Embryonic facial prominence (tissue), 1 donor: Measurements from ENCODE around the gene FKBP1C.
"Not testable (repeated sequence)": the region's sequence is repeated elsewhere in the genome, so short reads cannot be mapped to it uniquely, and the experiment has no call there.

ENCODE experiments used
- DNase-seq: peaks from one replicate; pipeline ENCODE4 v3.0.0-alpha.2; 2016; ENCODE audit errors: extremely low spot score

The FKBP1C gene

DNA sequence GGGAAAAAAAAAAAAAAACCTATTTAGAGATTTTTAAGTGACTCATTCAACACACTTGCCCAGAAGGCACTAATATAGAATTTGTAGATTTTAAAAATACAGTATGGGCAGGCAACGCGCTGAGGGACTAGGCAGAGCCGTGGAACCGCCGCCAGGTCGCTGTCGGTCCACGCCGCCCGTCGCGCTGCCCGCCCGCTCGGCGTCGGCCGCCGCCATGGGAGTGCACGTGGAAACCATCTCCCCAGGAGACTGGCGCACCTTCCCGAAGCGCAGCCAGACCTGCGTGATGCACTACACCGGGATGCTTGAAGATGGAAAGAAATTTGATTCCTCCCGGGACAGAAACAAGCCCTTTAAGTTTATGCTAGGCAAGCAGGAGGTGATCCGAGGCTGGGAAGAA lies at the start of gene FKBP1C:
Gene FKBP1C, plus strand, starts transcription at position 127 of the 400 bp plus-strand sequence.
- DNase-seq, result not testable (repeated sequence)

DNA sequence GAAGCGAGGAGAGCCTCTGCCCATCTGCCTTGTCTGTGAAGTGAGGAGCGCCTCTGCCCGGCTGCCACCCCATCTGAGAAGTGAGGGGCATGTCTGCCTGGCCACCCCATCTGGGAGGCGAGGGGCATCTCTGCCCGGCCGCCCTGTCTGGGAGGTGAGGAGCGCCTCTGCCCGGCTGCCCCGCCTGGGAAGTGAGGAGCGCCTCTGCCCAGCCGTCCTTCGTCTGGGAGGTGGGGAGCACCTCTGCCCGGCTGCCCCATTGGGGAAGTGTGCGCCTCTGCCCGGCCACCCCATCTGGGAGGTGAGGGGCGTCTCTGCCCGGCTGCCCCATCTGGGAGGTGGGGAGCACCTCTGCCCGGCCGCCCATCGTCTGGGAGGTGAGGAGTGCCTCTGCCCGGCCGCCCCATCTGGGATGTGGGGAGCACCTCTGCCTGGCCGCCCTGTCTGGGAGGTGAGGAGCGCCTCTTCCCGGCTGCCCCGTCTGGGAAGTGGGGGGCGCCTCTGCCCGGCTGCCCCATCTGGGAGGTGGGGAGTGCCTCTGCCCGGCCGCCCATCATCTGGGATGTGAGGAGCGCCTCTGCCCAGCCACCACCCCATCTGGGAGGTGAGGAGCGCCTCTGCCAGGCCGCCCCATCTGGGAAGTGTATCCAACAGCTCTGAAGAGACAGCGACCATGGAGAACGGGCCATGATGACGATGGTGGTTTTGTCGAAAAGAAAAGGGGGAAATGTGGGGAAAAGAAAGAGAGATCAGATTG lies 47.0 kb upstream of the FKBP1C start:
- not testable (repeated sequence) for DNase-seq

DNA sequence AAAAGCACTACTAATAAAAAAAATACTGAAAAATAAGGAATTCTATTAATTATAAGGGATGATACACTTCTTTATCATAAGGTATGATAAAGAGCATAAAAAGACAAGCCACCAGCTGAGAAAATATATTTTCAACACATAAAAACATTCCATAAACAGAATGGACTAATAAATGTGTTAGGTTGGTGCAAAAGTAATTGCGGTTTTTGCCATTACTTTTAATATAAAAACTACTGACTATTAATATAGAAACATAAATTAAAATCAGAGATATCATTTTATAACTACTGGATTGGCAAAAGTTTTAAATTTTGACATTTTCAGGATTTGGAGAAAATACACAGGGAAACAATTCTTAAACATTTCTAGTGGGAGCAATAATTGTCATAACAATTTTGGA lies 37.1 kb upstream of the FKBP1C start:
- DNase-seq, result no peak

DNA sequence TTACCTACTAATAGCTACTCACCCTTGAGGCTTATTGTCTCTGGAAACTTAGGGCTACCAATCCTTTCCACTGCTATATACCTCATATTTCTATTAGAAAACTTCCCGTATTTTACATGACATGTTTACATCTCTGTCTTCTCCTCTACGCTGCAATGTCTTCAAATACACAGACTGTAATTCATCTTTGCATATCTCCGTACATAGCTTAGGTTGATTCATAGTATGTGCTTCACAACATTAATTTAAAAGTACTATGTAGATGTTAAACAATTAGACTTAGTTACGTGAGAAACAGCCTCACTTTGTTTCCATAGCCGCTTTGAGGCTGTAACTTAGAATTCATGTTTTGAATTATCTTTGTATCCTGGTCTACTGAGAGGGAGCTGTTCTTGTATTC lies 35.1 kb upstream of the FKBP1C start:
- DNase-seq, result no peak

DNA sequence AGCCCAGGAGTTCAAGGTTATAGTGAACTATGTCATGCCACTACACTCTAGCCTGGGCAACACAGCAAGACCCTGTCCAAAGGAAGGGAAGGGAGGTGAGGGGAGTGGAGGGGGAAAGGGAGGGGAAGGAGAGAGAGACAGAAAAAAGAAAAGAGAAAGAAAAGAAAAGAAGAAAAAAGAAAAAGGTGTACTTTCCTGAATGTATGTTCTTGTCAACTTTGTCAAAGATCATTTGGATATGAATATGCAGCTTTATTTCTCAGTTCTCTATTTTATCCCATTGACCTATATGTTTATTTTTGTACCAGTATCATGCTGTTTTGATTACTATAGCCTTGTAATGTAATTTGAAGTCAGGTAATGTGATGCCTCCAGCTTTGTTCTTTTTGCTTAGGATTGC lies 30.9 kb upstream of the FKBP1C start:
- DNase-seq, result no peak

DNA sequence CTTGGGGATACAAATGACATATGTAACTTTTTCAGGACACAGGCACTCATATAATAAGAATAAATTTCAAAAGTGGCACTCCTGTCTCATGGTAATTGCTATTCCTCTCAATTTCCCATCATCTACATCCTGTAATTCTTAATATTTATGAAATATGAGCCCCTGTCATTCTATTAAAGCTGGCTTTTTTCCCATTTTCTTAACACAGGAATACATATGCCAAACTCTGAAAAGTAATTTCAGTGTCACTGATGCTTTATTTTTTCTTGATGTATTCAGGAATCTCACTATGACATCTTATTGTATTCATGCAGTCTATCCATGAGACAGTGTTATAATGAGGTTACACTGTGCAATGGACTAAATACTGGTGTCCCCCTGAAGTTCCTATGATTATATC lies 24.3 kb upstream of the FKBP1C start:
- no peak for DNase-seq

DNA sequence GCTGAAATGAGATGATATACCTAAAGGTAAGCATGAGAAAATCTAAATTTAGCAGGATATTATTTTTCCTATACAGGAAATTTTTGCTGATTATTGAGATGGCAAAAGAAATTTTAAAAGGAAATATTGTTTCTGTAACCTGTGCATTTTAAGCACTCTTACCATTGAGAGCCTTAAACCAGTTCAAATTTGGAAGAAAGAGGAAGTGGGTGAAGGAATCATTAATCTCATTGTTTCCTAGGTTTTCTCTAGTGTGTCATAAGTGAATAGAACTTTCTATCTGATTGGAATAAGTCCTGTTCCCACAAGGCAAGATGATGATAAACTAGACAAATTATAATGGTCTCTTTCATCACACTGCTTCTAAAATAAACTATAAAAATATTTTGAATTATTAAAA lies 22.4 kb upstream of the FKBP1C start:
- DNase-seq, result no peak

DNA sequence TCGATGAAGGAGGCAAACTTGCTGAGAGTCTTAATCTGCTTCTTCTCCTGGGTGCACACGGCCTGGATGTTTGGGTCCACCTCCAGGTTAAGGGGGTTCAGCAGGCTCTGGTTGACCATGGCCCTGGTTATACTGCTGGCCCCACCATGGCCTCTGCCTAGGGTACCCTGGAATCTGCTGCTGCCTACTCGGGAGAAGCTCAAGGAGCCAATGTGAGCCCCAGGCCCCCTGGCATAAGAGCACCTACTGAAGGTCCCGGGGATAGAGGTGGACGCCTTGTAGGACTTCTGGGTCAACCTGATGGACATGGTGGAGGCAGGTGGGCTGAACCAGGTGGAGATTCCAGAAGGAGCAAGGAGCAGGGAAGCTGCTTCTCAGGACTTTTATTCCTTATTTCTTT lies 17.9 kb upstream of the FKBP1C start:
- no peak for DNase-seq

DNA sequence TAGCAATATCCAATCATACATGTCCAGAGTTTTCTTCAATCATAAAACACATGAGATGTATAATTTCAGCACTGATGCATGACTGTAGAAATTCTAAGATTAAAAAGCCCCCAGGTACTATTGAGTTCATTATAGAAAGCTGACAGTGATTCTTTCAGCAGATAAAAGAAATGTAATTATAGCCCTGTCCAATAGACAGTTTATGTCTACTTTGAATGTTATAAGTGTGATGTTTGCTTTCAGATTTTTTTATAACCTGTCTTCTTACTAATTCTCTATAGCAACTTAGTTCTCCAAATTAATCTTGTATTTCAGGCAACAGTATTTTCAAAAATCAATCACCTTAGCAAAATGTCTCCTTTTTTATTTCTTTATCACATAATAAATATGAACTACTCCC lies 13.5 kb upstream of the FKBP1C start:
- no peak for DNase-seq

DNA sequence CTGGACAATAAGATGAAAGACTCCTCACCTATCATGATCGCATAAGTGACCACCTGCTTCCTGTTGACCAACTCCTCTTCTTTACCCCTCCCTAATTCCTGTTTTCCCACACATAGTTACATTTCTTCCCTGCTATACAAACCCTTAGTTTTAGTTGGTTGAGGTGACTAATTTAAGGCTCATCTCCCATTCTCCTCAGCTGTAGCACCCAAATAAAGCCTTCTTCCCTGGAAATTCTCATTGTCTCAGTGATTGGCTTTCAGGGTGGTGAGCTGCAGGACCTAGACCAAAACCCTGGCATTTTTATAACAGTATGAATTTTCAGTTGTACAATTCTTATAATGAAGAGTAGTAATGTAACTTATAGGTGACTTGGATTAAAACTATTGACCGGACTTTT lies 2.1 kb downstream of the FKBP1C start:
- no peak for DNase-seq

DNA sequence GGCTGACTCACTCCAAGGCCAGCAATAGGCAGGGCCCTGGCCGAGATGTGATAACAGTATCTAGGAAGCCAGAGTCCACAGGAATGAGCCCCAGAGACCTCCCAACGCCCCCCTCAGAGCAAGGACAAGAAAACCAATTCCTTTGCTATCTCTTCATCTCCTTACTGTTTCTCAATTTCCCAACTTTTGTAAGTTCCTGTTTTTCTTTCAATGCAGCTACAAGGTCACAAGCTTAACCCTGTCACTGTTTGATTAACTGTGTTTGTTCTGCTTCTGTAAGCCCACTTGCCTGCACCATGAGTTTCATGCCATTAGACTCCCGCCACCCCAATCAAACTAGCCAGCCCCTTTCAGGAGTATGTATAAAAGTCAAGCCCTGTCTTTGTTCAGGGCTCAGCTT lies 3.5 kb downstream of the FKBP1C start:
- DNase-seq, result no peak

DNA sequence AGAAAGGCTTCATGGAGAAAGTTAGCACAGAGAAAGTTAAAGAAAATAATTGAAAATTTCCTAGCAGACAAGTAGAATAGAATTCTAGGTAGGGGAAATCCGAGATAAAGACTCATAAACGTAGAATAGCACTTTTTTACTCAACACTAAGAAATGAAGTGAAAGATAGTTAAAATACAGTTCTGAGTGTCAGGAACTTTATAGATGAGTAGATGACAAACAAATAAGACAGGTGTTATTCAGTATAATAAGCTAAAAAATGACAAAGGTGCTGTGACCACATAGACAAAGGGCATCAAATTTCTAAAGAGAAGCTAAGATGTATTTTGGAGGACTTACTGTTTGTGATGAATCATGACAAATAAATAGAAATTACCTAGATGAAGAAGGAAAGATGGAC lies 12.9 kb downstream of the FKBP1C start:
- no peak for DNase-seq

DNA sequence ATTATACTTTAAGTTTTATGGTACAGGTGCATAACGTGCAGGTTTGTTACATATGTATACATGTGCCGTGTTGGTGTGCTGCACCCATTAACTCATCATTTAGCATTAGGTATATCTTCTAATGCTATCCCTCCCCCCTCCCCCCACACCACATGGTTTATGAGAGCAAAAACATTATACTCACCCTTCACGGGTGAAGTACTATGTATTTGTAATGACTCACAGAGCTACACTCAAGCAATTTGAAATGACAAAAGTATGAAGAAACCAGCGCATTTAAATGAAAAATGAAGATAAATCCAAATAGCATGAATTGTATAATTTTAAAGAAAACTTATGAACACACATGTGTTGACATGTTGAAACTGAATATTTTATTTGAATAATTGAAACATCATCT lies 14.7 kb downstream of the FKBP1C start:
- DNase-seq, result not testable (repeated sequence)

DNA sequence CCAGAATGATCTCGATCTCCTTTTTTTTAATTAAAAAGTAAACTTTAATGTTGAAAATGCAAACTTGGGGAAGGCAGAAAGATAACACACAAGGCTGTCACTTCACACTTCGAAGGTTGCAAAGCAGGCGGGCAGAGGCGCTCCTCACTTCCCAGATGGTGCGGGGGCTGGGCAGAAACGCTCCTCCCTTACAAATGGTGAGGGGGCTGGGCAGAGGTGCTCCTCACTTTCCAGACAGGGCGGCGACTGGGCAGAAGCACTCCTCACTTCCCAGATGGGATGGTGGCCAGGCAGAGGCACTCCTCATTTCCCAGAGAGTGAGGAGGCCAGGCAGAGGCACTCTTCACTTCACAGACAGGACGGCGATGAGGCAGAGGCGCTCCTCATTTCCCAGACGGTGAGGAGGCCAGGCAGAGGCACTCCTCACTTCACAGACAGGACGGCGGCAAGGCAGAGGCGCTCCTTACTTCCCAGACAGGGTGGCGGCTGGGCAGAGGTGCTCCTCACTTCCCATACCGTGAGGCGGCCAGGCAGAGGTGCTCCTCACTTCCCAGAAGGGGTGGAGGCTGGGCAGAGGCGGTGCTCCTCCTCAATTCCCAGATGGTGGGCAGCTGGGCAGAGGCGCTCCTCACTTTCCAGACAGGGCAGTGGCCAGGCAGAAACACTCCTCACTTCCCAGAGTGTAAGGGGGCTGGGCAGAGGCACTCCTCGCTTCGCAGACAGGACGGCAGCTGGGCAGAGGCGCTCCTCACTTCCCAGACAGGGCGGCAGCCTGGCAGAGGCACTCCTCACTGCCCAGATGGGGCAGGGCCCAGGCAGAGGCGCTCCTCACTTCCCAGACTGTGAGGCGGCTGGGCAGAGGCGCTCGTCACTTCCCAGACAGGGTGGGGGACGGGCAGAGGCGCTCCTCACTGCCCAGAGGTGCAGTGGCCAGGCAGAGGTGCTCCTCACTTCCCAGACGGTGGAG lies 16.9 kb downstream of the FKBP1C start:
- DNase-seq, result not testable (repeated sequence)

DNA sequence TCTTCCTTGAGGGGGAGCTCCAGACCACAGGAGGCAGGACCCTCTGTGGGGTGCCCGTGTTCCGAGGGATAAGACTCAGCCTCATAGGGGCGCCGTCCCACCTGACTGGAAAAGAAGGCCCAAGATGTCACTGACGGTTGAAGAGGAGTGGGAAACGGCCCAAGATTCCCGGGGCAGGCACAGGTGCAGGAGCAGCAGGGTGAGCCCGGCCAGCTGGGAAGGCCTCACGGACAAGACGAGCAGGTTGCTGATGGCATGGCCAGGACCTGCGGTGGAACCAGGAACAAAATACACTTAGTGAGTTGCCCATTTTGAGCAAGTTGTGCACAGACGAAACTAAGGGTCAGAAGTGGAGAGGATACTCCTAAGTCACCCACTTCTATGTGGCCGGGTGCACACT lies 18.8 kb downstream of the FKBP1C start:
- DNase-seq, result not testable (repeated sequence)

DNA sequence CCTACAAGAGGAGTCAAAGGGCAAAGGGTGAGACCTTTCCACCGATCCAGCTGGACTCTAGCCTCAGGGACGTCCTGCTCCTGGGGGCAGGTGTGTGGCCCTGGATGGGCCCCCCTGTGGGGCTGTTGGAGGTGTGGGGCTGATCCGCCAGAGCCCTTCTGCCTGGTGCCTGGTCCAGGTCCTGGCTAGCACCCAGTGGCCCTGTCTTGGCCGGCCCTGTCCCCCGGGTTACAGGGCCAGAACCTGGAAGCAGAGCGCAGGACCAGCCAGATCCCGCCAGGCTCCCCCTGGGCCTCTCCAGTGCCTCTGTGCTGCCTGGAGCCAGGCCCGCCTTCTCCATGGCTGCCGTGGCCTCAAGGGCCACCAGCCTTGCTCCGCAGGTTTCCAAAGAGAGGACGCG lies 19.2 kb downstream of the FKBP1C start:
- DNase-seq, result not testable (repeated sequence)

DNA sequence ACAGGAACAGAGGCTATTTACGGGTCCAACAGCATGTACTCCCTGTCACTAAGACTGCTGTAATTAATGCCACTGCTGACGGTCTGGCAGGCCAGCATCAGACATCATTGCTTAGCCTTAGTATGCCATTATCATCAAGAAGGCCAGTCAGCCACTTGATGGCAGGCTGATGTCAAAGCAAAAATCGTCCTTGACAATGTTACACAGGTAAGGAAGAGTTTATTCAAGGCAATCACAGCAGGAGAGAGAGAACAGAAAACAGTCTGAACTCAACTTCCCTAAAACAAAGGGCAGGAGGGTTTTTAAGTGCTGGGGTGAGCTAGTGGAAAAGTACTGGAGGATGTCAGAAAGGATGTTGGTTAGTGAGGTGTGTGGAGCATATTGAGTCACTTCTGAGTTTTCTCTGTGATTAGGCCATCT lies 25.1 kb downstream of the FKBP1C start:
- DNase-seq, result no peak

DNA sequence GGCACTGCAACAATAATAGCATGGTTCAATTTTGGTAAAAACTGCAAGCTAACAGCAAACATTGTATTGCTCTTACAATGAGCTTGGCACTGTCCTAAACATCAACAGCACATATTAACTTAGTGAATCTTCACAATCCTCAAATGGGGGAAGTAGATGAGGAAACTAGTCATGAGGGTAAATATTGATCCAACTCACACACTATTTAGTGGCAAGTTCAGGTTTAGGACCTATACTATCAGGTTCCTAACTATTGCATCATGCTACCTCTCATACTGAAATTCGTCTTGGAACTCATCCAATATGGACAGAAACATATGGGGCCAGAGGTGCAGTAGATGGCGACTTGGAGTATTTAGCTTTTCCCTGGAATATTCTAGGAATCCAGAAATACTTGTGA lies 34.2 kb downstream of the FKBP1C start:
- no peak for DNase-seq

DNA sequence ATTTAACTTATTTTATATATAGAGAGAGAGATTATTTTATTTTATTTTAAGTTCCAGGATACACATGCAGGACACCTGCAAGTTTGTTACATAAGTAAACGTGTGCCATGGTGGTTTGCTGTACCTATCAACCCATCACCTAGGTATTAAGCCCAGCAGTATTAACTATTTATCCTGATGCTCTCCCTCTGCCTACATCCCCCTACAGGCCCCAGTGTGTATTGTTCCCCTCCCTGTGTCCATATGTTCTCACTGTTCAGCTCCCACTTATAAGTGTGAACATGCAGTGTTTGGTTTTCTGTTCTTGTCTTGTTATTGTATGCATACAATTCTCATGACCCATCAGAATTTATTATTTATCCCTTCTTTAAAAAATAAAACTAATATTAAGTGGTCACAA lies 34.6 kb downstream of the FKBP1C start:
- DNase-seq, result no peak

DNA sequence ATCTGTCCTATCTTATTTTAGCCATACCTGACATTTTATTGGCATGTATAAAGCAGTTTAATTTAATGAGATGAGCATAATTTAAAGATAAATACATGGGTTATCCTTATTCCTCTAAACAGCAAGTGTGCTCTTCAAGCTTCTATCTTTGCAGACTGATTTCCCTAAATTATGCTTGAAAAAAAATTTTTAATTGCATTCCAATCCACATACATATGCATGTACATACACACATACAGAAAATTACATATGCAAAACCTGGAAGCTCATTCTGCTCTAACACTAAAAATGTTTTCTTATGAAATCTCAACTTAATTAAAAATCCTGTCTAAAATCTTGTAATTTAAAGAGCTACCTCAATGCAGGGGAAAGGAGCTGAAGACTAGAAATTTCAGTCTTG lies 35.3 kb downstream of the FKBP1C start:
- DNase-seq, result no peak

DNA sequence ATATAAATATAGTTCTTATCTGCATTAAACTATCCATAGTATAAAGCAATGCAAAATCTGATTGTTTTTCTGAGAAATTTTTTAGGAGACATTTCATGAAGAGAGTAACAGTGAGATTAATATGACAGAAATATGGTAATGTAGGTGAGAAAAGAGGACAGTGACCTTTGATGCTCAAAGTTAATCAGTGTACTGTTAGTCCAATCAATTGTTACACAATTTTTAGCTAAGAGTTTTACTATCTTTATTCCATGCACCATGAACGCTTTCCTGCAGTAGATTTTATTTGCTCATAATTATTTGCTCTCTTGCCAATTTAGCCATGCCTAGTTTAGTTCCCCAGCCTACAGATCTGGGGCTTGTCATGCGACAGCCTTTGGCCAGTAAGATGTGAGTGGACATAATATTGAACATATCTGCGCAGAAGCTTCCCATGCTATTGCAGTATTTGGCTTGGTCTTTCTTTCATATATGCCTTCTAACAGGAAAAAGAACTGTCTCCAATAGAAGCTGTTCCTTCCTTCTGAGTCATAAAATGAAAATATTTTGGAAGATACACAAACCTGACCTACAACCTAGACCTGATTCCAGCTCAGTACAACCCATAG lies 38.7 kb downstream of the FKBP1C start:
- DNase-seq, result no peak

DNA sequence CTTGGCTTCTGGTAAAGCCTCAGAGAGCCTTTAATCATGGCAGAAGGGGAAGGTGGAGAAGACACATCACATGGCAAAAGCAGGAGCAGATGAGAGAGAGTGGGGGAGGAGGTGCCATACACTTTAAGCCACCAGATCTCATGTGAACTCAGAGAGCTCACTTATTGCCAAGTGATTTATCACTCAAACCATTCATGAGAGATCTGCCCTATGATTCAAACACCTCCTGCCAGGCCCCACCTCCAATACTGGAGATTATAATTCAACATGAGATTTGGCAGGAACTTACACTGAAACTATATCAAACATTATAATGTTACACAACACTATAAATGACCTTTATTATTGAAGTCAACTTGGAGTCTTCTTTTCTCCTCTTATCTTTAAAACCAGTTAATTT lies 47.9 kb downstream of the FKBP1C start:
- DNase-seq, result no peak

DNA sequence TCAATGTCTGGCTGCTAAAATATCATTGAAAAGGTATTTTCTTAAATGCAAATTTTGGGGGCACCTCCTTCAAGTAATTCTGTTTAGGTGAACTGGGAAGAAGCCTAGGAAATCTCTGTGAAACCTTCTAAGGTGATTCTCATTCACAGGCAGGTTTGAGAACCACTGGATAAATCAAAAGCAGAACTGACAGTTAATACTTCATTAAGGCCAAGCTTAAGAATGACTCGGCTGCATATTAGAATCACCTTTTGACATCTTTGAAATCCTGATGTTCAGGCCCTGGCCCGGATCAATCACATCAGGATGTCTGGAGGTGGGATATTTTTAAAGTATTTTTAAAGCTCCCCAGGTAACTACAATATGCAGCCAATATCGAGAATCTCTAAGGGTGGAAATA lies 50.6 kb downstream of the FKBP1C start:
- no peak for DNase-seq
